SU-DHL-6 (cell line): ENCODE results near the gene NMNAT1.

Experiments
- CTCF ChIP-seq: fragments of 200-600 bp; sonication (generic); IDR thresholded peaks from one replicate; pipeline ENCODE4 v1.5.1; 2017; ENCODE audit warnings: antibody characterized with exemption, mild to moderate bottlenecking, low read length, moderate library complexity; ENCODE audit not compliant: insufficient read depth, poor library complexity, severe bottlenecking
- EZH2phosphoT487 ChIP-seq: fragments of 200-600 bp; sonication (generic), shearing (Covaris generic); conservative IDR thresholded peaks from 2 replicates; pipeline ENCODE4 v1.6.1; 2018; ENCODE audit warnings: mild to moderate bottlenecking, antibody characterized with exemption, low read length, moderate library complexity, mixed read lengths

- TF ChIP-seq CTCF (no peak), EZH2phosphoT487 (no peak)
These were observed 20.9 kb upstream of the NMNAT1 start for GRCh38 chr1:9922342-9922741.
